GM19372 (cell line): ENCODE results near the gene TEX35.
"Not testable (repeated sequence)": the region's sequence is repeated elsewhere in the genome, so short reads cannot be mapped to it uniquely, and the experiment has no call there.

Source experiments
- ATAC-seq: cut with Tn5 transposase; IDR thresholded peaks from one replicate; pipeline ENCODE4 v1.9.1; 2021; ENCODE audit warnings: mild to moderate bottlenecking, low read depth, moderate library complexity; ENCODE audit not compliant: unreplicated experiment

The TEX35 gene

DNA sequence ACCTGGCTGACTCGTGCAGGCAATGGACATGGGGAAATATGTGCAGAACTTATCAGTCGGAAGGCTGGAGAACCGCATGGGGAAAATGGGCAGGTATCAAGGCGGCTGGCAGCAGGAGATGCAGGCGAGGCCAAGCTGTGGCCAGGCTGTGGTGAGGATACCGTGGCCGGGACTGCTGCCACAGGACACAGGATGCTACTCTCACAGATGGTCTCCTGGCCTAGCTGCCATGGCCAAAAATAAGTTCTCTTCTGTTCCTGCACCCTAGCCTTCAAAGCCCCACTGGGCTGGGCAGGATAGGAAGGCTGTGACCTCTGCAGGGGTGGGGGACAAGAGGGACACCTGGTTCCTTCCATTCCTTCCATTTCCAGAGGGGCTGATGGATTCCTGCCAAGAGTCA is 26.4 kb downstream of the TEX35 start:
- ATAC-seq = no peak

GRCh38 chr1:178540204-178540603 is 27.3 kb downstream of the TEX35 start:
- no peak for ATAC-seq

DNA sequence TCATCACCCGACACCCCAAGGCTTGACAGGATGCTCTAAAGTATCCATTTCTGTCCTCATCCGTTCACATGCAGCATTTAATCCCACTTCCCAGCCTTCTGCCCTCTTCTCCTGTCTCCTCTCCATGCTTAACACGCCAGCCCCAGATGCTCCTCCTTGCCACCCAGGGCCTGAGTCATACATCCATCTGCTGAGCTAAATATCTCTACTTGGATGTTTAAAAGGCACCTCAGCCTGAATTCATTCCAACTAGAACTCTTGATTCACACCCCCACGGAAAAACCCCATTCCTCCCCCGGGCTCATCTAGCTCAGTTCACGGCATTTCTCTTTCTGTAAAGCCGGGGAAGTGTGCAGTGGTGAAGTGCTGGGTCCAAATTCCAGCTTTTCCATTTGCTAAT is 27.7 kb downstream of the TEX35 start:
- no peak for ATAC-seq

- ATAC-seq = no peak
These were observed 28.5 kb downstream of the TEX35 start for GRCh38 chr1:178541379-178541778.

DNA sequence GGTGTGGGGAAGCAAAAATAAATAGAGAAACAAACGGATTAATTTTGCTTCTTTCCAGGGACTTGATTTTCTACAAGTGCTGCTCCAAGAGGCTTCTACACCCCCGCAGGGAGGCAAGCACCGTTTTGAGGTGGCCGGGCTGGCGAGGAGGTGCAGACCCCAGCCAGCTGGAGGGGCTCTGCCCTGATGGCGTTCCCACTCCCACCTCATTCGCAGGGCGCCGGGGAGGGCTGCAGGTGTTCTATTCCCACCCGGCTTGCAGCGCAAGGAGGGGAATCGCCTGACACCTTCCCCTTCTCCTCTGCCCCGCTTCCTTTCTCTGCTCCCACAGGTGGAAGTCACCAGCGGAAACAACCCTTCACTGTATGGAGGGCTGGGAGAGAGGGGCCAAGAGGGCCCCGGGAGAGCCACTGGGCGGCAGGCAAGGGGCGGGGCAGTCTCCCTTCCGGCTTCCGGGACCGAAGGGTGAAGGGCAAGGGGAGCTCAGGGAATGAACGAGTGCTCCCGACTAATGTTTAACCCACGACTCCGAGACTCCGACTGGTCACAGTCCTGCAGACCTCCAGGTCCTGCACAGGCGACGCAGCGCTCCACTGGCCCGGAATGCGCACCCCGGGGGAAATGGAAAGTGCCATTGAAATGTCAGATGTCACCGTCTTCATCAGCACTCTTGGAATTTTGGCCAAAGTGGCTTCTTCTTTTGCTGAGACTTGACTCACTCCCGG is 29.1 kb downstream of the TEX35 start:
- ATAC-seq = peak; percentile 27

- peak; percentile 66 for ATAC-seq
These were observed 29.8 kb downstream of the TEX35 start for GRCh38 chr1:178542554-178543289.

DNA sequence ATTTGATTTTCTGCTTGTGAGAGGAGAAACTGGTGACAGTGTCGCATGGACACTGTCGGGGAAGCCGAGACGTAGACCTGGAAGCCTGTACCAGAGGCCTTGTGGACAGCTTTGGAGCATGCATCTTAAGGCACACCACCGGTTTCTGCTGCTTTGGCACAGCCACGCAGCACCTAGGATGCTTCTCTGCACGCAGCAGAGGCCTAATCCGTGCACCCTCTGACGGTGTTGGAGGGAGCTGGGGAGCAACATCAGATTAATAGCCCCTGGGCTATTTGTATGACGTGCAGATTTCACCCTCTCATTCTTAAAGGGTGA is 30.3 kb downstream of the TEX35 start:
- peak; percentile 29 for ATAC-seq

GRCh38 chr1:178544531-178544930 is 31.6 kb downstream of the TEX35 start:
- ATAC-seq = no peak

GRCh38 chr1:178548108-178548507 is 35.2 kb downstream of the TEX35 start:
- no peak for ATAC-seq

DNA sequence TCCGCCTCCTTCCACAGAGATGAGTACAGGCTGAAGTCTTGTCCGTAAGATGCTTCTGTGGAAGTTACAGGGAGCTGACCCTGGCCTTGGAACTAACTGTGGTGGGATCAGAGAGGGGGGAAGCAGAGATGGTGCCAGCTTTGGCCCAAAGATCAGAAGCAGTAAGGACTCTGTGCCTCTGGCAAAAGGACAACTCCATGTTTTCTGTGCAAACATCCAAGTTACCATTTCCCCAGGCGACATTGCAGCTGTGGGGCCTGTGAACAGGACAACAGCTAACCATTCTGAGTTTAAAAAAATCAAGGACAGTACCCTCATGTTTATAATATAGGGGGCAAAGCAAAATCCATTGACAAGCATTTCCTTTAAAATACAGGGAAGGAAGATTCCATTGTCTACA is 38.4 kb downstream of the TEX35 start:
- ATAC-seq = no peak

DNA sequence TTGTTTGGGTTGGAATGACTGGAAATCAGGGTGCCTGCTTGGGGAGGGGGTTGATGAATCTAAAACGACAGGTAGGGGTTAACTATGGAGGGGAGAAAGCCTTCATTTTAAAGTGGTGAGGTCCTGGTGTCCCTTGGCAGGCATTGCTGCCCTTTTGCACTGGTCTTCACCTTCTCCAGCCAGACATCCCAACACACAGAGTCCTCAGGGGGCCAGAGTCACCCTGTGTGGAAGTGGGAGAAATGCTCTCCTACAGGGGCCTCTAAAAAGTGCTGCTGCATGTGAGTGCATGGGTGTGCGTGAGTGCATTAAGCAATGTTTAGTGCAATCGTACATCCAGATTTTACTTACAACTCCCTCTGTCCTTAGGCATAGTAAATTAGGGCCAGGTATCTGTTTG is 39.0 kb downstream of the TEX35 start:
- ATAC-seq = no peak

DNA sequence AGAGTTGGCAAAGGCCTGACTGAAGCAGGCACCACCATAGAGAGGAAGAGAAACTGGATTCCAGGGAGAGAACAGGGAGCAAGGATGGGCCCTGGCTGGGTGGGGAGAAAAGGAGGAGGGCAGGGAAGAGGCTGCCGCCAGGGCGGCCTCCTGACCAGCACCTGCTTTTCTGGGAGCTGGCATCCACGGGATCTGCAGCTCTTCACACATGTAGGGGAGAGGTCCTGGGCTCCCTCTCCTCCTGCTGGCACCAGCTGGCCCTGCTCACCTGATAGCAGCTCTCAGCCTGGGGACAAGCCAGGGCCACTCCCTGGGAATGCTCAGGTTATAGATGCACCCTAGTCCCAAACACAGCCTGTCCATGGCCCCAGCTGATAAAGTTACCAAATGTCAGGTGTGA is 39.9 kb downstream of the TEX35 start:
- ATAC-seq = no peak

DNA sequence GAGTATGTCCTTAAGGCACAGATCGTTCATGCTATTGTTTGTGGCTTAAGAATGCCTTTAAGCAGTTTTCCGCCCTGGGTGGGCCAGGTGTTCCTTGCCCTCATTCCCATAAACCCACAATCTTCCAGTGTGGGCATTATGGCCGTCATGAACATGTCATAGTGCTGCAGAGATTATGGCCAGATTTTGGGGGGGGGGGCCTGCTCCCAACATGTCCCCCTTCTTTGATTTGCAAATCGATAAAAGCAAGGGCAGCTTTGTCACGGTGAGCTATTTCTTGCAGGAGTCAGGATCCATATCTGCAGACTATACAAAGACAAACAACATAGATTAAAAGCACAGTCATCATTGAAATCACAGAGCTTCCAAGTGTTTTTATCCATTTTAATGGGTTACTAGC is 41.4 kb downstream of the TEX35 start:
- ATAC-seq = not testable (repeated sequence)

GRCh38 chr1:178555613-178556012 is 42.7 kb downstream of the TEX35 start:
- ATAC-seq = not testable (repeated sequence)

DNA sequence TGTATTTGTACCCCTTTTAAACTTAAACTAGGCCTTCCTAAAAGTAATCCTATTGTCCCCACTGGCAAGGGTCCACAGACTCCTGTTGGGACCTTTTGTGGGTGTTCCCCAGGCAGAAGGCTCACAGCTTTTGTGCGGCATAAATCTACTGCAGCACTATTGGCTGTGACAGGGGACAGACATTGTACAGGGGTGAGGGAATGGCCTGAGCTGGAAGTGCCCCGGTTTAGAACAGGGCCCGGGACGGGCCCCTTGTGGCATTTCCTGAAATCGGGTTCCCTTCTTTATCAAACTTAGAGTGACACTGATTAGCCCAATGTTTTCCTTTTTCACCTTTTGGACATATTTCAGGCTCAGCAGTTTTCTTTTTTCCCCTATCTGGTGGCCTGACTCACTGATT is 45.9 kb downstream of the TEX35 start:
- not testable (repeated sequence) for ATAC-seq

DNA sequence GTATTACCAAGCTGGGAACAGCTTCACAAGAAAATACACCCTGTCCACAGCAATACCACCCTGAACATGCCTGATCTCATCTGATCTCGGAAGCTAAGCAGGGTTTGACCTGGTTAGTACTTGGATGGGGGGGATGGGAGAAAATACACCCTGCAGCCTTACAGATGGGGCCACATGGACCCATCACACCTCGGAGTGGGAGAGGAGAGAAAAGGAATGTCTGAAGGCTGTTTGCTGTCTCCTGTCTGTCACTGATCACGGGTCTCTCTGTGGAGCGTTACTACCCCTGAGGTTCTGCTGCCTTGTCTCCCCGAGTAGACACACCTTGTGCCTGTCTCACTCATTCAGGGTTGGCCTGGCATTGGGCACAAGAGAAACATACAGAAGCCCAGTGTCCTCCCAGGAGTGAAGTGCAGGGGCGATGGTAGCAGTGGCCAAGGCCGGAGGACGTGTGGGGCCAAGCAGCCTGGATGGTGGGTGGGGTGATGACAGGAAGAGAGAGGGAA is 48.0 kb downstream of the TEX35 start:
- no peak for ATAC-seq

- ATAC-seq = no peak
These were observed 50.4 kb downstream of the TEX35 start for GRCh38 chr1:178563099-178563820.

- ATAC-seq = no peak
These were observed 51.3 kb downstream of the TEX35 start for GRCh38 chr1:178564086-178564782.

DNA sequence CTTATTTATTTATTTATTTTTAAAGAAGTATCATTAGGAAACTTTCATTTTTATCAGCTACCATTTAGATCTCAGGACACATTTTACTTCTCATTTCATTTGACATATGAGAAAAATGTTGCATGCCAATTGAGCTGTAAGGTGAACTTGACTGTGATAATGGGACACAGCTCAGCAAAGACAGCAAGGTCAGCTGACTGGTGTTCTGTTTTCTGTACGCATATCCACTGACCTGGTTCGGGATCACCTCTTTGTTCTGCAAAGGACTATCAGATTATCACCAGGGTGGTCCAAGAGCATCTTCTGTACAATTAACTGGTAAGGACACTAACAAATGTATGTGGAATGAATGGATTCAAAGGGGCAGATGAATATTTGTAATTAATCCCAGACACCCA is 51.9 kb downstream of the TEX35 start:
- ATAC-seq = no peak

DNA sequence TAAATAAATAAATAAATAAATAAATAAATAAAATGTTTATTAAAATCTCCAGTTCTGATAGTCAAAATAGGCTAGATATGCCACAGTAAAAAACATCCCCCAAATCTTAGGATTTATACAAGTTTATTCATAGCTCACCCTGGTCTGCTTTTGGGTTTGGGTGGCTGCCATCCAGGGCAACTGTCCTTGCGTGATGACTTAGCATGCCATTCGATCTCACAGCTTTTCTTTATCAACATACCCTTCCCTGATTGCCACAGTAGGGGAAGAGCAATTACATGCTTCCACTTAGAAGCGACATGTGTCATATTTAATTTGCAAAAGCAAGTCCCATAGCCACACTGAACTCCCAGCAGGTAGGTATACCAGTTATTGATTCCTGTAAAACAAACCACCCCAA is 52.7 kb downstream of the TEX35 start:
- ATAC-seq = no peak

DNA sequence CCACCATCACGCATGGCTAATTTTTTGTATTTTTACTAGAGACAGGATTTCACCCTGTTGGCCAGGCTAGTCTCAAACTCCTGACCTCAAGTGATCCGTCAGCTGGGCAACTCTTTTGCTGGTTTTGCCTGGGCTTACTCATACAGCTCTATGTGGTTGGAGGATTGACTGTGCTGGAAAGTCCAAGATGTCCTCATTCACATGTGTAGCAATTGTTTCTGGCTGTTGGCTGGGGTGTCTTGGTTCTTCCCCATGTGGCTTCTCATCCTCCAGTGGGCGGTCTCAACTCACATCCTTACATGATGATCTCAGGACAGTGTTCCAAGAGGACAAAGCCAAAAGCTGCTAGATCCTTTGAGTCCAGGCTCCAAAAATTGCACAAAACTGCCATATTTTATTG is 53.3 kb downstream of the TEX35 start:
- ATAC-seq = no peak
